HG02973 (cell line): ENCODE data around the gene ZSCAN5B.

Experiments
- ATAC-seq: cut with Tn5 transposase; IDR thresholded peaks from one replicate; pipeline ENCODE4 v1.9.1; 2021; ENCODE audit warnings: moderate library complexity; ENCODE audit not compliant: unreplicated experiment

The ZSCAN5B gene

DNA sequence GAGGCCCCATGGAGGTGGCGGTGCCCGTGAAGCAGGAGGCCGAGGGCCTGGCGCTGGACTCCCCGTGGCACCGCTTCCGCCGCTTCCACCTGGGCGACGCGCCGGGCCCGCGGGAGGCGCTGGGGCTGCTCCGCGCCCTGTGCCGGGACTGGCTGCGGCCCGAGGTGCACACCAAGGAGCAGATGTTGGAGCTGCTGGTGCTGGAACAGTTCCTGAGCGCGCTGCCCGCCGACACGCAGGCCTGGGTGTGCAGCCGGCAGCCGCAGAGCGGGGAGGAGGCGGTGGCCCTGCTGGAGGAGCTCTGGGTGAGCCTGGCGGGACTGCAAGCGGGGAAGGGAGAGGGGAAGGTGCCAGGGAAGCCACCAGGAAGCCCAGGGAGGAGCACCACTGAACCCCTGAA lies 50.7 kb downstream of the ZSCAN5B start:
- ATAC-seq, result no peak

- ATAC-seq, result no peak
Measured at GRCh38 chr19:56145698-56146097, 51.9 kb downstream of the ZSCAN5B start.

- no peak for ATAC-seq
Measured at GRCh38 chr19:56144831-56145230, 52.8 kb downstream of the ZSCAN5B start.

GRCh38 chr19:56144376-56144775 lies 53.2 kb downstream of the ZSCAN5B start:
- no peak for ATAC-seq

GRCh38 chr19:56142897-56143434 lies 54.6 kb downstream of the ZSCAN5B start:
- no peak for ATAC-seq

GRCh38 chr19:56142087-56142787 lies 55.3 kb downstream of the ZSCAN5B start:
- ATAC-seq, result no peak

DNA sequence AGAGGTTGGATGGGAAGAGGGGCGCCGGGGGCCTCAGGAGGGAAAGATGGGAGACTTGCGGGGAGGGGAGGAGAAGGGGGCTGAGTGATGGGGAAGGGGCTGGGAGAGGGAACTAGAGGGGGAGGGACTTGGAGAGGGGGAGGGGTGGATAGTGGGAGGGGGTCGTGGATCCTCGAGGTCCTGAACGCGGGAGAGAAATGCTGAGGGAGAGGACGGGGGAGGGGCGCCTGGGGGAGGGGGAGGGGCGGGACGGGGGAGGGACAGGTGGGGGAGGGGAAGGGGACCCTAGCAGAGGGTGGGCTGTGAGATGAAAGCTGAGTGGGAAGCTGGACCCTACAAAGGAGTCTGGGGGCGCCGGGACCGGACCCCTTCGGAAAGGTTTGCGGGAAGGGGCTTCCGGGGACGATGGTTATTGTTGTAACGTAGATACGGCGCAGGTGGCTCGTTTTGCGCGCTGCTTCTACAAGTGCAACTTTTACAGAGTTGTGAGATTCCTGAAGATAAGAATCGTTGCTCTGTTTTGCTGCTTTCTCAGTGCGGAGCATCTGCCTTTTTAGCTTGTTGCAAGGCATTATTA lies 56.1 kb downstream of the ZSCAN5B start:
- ATAC-seq, result no peak

- ATAC-seq, result peak; percentile 88
Measured at GRCh38 chr19:56140583-56141416, 56.8 kb downstream of the ZSCAN5B start, which contains the start of gene ZNF444. ZNF444 (plus strand) TSS chr19:56141287; CDS start chr19:56146912, 5,625 bp downstream.

DNA sequence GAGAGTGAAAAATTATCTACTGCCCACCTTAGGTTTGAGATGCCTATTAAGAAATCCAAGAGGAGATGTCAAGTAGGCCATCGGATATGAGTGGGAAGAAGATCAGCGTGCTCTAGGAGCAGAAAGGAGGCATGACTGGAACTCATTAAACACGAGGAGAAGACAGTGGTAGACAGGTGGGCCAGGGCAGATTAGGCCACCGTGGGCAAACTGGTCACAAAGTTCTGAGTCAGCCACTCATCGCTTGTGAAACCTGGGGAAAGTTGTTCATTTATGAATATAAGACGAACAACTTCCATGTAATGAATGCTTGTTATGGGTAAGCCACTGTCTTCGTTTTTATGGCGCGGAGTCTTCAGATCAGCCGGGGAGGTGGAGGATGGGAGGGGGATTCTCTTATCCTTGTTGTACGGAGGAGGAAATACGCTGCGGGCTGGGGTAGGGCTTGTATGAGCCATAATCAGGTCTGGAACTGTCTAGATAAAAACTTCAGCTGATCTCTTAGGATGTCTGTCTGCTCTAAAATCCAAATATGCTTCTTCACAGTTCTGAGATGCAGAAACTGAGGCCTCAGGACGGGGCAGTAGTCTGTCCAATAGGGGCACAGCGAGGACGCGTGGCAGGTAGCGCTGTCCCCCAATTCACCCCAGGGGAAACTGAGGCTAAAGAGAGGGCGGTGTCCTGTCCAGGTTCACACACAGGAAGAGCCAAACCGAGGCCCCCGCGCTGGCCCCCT lies 57.6 kb downstream of the ZSCAN5B start:
- no peak for ATAC-seq
